Stimulated activated CD8-positive, alpha-beta memory T cell treated with anti-CD3 and anti-CD28 coated beads, Interleukin-15, amount 100 ng/mL, for 1 hour (primary cell): Measurements from ENCODE around the gene RBBP4.
"Not testable (repeated sequence)": the region's sequence is repeated elsewhere in the genome, so short reads cannot be mapped to it uniquely, and the experiment has no call there.

ENCODE experiments used
- DNase-seq: peaks from one replicate; pipeline ENCODE4 v3.0.0-alpha.2; 2020; ENCODE audit warnings: low read depth

Gene RBBP4

DNA sequence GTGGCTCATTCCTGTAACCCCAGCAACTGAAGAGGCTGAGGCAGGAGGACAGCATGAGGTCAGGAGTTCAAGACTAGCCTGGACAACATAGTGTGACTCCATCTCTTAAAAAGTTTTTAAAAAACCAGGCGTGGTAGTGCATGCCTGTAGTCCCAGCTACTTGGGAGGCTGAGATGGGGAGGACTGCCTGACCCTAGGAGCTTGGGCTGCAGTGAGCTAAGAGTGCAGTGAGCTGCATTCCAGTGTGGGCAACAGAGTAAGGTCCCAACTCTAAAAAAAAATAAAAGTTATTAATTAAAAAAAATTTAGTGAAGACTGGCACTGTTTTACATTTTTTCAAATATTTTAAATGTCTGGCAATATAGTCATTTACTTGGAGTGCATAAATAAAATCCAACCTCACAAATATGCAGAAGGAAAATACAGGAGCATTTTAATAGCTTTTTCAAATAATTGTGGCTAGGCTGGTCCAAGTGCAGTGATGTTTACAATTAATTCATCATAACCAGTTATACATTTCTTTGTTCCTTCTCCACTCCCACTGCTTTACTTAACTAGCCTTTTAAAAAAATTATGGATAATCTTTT, 11.4 kb upstream of the RBBP4 start:
- no peak for DNase-seq

DNA sequence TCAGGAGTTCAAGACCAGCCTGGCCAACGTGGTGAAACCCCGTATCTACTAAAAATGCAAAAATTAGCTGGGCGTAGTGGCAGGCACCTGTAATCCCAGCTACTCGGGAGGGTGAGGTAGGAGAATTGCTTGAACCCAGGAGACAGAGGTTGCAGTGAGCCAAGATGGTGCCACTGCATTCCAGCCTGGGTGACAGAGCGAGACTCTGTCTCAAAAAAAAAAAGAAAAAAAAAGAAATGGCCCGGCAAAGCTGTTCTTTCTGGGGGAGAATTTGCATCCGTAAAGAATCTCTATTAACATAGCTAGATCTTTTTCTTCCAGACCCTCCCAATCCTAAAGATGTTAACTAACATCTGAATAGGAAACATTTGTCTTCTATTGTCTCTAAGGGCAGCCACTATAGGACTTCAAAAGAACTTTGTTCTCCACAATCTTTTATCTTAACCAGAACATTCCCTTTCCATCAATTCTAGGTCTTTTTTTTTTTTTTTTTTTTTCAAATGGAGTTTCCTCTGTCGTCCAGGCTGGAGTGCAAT, 8.6 kb upstream of the RBBP4 start:
- not testable (repeated sequence) for DNase-seq

DNA sequence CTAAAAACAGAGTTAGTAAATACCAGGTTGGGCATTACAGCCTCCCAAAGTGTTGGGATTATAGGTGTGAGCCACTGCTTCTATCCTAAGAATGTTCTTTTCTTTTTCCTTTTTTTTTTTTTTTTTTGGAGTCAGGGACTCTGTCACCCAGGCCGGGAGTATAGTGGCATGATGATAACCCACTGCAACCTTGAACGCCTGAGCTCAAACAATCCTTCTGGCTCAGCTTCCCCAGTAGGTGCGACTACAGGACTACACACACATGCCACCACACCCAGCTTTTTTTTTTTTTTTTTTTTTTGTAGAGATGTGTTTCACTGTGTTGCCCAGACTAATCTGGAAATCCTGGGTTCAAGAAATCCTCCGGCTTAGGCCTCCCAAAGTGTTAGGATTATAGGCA, 6.6 kb upstream of the RBBP4 start:
- no peak for DNase-seq

DNA sequence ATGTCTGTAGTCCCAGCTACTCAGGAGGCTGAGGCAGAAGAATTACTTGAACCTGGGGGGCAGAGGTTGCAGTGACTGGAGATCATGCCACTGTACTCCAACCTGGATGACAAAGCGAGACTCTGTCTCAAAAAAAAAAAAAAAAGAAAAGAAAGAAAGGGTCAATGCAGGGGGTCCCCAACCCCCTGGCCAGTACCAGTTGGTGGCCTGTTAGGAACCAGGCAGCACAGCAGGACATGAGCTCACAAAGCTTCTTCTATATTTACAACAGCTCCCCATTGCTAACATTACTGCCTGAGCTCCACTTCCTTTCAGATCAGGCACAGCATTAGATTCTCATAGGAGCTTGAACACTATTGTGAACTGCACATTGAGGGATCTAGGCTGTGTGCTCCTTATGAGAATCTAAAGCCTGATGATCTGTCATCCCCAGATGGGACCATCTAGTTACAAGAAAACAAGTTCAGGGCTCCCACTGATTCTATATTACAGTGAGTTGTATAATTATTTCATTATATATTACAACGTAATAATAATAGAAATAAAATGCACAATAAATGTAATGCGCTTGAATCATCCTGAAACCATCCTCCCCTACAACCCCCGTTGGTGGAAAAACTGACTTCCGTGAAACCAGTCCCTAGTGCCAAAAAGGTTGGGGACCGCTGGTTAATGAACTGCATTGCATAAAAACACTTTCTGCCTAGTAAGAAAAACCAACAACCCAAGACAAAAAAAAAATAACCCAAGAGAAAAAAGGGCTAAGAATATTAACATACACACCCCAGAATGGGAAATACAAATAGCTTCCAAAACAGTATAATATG, 3.5 kb upstream of the RBBP4 start:
- no peak for DNase-seq

DNA sequence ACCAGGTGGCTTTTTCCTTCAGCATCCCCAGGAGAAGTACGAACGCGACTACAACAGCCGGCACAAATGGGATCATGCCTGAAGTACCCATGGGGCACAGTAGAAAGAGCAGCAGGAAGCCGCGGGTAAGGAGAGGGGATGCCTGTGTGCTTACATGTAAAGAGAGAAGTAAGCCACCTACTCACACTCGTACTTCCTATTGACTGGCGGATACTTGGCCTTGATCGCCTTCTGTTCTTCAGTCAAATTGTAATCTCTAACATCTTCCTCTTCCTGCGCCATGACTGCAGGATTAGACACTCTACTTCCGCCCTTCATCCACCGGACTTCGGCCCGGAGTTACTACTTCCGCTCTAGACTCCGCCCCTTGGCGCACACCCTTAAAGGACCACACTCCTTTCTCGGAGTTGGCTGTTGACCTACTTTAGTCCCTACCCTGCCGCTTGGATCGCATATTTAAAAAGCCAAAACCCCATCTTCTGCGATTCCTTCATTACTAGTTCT, 708 bp upstream of the RBBP4 start, which contains the start of gene ZBTB8OS:
TSS of gene ZBTB8OS (minus strand) at position 303 of the 504 bp plus-strand sequence. CDS start at position 282, 21 bp downstream.
- peak; percentile 73 for DNase-seq

DNA sequence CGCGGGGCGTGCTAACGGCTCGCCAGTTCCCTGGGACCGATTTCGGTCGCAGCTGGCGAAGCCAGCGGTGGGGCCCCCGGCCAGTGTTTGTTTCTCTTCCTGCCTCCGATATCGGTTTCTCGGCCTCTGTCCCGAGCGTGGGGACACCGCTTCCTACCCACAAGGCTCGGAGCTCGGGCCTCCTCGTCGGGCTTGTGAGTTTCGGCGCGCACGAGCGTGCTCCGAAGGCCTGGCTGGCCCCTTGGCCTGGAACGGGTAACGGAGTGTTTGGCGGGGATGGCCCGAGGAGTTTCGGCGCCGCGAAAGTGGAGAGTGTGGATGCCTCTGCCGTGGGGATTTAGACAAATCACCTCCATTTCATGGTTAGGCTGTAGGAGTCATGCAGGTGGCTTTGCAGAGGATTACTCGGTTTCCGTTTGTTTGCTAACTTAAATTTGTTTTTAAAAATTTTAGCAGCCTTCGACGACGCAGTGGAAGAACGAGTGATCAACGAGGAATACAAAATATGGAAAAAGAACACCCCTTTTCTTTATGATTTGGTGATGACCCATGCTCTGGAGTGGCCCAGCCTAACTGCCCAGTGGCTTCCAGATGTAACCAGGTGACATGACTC, 559 bp downstream of the RBBP4 start:
- DNase-seq: no peak

DNA sequence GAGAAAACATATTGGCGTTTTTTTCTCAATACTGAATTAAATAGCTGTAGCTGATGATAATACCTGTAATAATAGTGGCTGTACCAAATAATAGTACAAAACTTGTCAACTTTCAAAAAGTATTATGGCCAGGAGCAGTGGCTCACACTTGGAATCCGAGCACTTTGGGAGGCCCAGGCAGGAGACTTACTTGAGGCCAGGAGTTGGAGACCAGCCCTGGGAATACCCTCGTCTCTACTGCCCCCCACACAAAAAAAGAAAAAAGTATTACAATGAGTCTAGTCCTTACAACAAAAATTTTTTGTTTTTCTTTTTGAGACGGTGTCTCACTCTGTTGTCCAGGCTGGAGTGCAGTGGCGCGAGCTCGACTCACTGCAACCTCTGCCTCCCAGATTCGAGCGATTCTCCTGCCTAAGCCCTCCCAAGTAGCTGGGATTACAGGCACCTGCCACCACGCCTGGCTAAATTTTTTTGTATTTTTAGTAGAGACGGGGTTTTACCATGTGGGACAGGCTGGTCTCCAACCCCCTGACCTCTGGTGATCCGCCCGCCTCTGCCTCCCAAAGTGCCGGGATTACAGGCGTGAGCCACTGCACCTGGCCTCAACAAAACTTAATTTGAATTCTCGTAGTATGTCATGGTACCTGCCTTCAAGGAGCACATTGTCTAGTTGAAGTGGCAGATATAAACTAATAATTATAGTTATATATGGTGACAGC, 1.4 kb downstream of the RBBP4 start:
- DNase-seq: no peak

DNA sequence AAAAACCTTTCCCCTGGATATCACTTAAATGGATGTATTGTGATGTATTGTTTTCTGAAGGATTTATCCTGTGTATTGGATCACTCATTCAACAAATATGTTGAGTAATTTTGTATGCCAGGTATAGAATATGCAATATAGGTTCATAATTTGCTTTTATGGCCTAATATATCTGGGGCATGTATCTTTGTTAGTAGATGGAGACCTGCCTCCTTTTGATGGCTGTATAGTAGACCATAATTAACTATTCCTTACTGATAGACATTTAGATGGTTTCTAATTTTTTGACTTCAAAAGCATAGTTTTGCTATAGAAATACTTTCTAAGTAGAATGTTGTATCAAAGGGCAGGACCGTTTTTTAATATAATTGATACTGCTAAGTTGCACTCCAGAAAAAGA, 8.6 kb downstream of the RBBP4 start:
- no peak for DNase-seq

DNA sequence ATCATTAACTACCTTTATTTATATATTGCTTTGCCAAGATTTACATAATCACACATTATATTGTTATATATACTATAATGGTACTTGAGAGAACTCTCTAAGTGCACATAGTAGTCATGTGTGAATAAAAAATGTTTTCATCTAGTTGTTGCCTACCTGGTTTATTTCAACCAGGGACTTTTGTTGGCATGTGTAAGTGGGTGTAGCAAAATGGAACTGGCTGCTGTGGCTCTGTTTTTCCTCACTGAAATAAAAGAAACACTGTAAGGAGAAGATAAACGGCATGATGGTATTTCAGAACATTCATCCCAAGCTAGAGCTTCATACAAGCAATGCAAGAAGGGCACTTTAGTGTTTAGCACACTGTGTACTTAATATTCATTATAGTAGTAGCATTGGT, 14.9 kb downstream of the RBBP4 start:
- DNase-seq: no peak

DNA sequence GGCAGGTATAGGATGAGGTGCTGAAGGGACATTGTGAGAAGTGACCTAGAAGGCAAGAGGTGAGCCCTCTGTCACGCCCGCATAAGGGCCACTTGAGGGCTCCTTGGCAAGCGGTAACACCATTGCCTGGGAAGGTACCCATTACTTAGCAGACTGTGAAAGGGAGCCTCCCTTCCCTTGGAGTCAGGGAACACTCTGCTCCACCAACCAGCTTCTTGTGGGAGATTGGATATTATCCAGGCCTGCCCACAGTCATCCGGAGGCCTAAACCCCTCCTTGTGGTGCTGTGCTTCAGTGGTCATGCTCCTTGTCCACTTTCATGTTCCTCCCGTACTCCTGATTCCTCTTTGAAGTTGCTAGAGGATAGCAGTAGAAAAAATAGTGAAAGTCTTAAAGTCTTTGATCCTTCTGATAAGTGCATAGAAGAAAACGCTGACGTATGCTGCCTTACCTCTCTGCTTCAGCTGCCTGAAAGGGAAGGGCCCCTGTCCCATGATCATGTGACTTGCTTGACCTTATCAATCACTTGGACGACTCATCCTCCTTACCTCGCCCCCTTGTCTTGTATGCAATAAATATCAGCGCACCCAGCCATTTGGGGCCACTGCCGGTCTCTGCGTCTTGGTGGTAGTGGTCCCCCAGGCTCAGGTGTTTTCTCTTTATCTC, 16.0 kb downstream of the RBBP4 start:
- no peak for DNase-seq

DNA sequence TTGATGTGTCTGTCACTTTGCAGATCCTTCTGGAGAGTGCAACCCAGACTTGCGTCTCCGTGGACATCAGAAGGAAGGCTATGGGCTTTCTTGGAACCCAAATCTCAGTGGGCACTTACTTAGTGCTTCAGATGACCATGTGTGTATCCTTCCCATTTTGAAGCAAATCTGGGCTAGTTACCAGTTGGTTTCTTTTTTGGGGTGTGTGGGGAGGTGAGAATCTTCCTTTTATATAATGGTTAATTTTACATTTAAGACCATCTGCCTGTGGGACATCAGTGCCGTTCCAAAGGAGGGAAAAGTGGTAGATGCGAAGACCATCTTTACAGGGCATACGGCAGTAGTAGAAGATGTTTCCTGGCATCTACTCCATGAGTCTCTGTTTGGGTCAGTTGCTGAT, 17.7 kb downstream of the RBBP4 start:
- DNase-seq: not testable (repeated sequence)

DNA sequence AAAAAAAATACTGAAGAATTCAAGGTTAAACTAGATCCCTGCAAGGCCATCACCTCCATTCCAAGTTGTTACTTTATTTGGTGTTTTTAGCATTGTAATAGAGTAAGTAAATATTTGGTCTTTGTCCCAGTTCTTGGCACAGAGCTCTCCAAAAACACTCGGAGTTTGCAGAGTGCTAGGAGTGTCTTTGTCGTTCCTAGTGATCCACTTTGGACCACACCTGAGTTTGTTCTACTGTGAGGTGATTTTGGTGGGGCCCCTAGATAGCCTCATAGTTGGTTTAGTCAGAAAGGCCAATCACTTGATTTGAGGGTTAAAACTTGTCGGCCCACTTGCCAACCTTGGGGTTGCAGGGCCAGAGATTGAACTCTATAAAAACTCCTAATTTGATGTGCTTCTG, 25.9 kb downstream of the RBBP4 start:
- no peak for DNase-seq

DNA sequence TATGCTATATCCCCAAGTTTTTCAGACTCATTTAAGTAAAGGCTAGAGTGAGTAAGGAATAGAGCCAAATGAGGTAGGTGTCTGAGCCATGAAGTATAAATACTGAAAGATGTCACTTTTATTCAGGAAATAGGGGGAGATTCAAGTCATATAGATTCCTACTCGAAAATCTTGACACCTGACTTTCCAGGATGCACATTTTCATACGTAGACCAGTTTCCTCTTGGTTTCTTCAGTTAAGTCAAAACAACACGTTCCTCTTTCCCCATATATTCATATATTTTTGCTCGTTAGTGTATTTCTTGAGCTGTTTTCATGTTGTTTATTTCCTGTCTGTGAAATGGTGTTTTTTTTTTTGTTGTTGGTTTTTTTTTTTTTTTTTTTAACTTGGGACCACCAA, 29.0 kb downstream of the RBBP4 start:
- not testable (repeated sequence) for DNase-seq

DNA sequence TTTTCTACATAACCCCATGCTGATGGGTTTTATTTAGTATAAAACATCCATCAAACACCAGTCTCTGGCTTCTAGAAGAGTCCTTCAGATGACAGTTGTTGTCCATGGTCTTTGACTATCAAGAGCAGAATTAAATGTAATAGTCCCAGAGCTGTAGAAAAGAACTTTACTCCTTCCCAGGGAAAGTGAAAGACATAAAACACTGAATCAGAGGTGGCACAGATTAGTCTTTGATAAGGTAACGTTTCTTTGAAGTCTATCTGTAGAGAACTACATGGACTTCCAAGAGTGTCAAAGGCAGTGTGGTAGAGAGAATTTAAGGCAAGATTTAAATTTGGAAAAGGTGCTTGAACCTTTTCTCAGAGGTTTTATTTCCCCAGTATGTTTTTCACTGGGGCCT, 29.6 kb downstream of the RBBP4 start:
- DNase-seq: no peak

DNA sequence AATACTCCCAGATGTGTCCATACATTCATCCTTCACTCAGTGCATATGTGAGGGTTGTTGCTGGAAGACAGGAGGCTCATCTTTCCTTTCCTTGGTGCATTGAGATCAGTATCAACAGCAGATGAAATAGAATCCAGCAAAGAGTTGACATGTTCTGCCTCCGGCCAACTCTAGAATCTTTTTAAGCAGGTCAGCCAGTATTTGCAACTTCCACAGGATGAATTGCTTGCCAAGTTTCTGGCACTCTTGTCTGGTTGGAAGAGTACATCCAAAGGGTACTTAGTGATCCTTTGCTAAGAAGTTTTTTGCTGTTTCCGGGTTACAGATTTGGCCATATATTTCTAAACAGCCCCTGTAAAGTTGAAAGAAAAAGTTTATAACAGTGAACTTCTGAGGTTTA, 30.5 kb downstream of the RBBP4 start:
- DNase-seq: no peak

DNA sequence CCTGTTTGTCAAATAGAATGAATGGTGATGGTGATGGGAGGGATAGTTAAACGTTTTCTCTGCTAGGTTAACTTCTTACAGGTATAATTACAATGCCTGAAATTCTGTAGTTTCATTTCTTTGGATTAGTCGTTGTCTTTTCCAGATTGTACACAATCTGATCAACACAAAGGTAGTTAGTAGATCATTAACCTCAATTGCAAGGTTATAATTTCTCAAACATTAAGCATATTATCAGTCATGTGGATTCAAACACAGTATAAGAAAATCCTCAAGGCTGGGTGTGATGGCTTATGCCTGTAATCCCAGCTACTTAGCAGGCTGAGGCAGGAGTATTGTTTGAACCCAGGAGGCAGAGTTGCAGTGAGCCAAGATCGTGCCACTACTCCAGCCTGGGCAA, 31.0 kb downstream of the RBBP4 start:
- no peak for DNase-seq

DNA sequence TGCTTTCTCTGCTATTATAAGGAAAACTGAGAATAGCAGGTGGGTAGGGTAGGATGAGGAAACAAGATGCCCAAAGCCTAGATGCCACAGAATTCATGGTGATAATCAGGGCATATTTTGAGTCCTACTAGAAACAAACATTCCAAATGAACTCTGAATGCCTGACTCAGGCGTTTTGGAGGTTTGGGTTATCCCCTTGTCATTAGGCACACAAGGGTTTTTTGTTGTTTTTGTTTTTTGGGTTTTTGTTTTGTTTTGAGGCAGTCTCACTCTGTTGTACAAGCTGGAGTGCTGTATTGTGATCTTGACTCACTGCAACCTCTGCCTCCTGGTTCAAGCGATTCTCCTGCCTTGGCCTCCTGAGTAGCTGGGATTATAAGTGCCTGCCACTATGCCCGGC, 32.4 kb downstream of the RBBP4 start:
- DNase-seq: no peak

DNA sequence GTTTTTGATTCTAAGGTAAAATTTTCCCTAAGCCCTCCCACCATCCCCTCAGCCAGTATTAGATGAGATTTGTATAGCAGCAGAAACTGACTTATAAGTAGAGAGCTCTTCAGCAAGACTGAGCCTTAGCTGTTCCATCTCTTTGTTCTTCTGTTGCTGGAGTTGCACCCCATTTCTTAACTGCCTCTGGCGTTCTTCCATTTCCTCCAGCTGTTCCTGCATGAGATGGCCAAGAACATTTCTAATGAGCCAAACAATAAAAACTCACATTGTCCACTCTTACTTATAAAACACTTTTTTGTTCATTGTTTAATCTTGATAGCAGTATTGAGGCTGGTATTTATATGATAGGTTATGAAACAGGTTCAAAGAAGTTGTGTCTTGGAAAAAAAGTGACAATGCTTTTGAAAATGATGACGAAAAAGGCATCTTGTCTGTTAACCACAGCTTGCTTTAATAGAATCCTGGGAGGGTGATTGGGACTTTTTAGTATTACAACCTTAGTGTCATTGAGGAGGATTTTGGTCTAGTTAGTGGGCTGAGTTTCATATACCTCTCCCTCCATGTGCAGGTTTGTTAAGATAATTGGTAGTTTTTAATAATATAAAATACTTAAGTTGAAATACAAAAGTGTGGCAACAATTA, 33.3 kb downstream of the RBBP4 start:
- DNase-seq: no peak

DNA sequence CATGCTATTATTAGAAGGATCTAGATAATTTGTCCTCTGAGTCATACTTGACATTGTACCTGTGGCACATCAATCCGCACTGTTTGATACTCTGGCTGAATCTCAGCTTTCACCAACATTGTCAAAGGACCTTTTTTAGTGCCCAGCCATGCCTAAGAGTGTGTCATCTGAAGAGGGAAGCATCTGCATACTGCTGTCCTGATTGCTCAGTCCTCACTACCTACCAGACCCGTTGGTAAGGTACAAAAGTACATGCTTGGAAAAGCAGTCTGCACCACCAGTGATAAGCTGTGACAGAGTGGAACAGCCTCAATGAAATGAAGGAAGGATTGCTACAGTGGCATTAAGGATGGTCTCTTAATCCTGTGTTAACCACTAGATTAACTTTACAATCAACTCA, 34.5 kb downstream of the RBBP4 start:
- DNase-seq: no peak

DNA sequence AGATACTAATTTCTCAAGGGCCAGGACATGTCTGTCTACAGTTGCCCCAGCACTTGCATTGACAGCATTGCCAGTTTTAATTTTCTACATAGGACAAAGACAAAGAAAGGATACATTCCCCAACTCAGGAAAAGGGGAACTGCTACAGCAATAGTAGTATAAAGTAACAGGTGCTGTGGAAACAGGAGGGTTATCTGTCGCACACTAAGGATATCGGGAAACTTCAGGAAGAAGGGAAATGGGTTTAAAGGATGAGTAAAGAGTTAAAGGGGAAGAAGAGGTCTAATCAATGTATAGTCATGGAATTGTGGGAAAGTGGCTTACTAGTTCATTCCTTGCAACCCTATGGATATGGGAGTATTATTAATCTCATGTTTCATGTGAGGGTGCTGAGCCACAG, 35.4 kb downstream of the RBBP4 start:
- no peak for DNase-seq
